KMS-11 (cell line): ENCODE measurements around the gene HPS4.

Source experiments
- H2AFZ ChIP-seq: fragments of 200-600 bp; sonication (generic); 2 replicates; pipeline ENCODE4 v1.6.1; 2016; ENCODE audit warnings: antibody characterized with exemption, mixed run types, low read depth
- H3K27ac ChIP-seq: fragments of 200-600 bp; sonication (generic); 2 replicates; pipeline ENCODE4 v1.6.1; 2016; ENCODE audit warnings: mild to moderate bottlenecking, mixed run types
- H3K27me3 ChIP-seq: fragments of 200-600 bp; sonication (generic); 2 replicates; pipeline ENCODE4 v1.6.1; 2017; ENCODE audit warnings: mild to moderate bottlenecking, low read depth, mixed run types, moderate library complexity; ENCODE audit not compliant: insufficient read depth
- H3K36me3 ChIP-seq: fragments of 200-600 bp; sonication (generic); 2 replicates; pipeline ENCODE4 v1.6.1; 2017; ENCODE audit warnings: mild to moderate bottlenecking, mixed run types; ENCODE audit not compliant: insufficient read depth
- H3K4me1 ChIP-seq: fragments of 200-600 bp; sonication (generic); 2 replicates; pipeline ENCODE4 v1.6.1; 2016; ENCODE audit warnings: mild to moderate bottlenecking, low read depth, mixed run types; ENCODE audit not compliant: poor library complexity, severe bottlenecking
- H3K4me2 ChIP-seq: fragments of 200-600 bp; sonication (generic); 2 replicates; pipeline ENCODE4 v1.7.0; 2016; ENCODE audit warnings: mild to moderate bottlenecking, mixed run types
- H3K4me3 ChIP-seq: fragments of 200-600 bp; sonication (generic); IDR thresholded peaks from 2 replicates; pipeline ENCODE4 v1.6.1; 2017; ENCODE audit warnings: low read depth, low read length, mixed read lengths; ENCODE audit not compliant: insufficient read depth
- H3K79me2 ChIP-seq: fragments of 200-600 bp; sonication (generic); 2 replicates; pipeline ENCODE4 v1.6.1; 2016; ENCODE audit warnings: low read depth, mixed run types; ENCODE audit not compliant: insufficient read depth
- H3K9ac ChIP-seq: fragments of 200-600 bp; sonication (generic); 2 replicates; pipeline ENCODE4 v1.6.1; 2016; ENCODE audit warnings: mild to moderate bottlenecking, mixed run types
- H4K20me1 ChIP-seq: fragments of 200-600 bp; sonication (generic); 2 replicates; pipeline ENCODE4 v1.6.1; 2016; ENCODE audit warnings: mild to moderate bottlenecking, mixed run types; ENCODE audit not compliant: insufficient read depth
- CTCF ChIP-seq: fragments of 200-600 bp; sonication (generic); conservative IDR thresholded peaks from 2 replicates; pipeline ENCODE4 v1.6.1; 2017; ENCODE audit warnings: low read depth, mild to moderate bottlenecking, antibody characterized with exemption, low read length, moderate library complexity, mixed read lengths

The HPS4 gene

GRCh38 chr22:26522012-26522411, 38.4 kb upstream of the HPS4 start:
- H4K20me1 ChIP-seq = no peaks in the 10 kb centered on the region
- no peak overlapping the region for H3K4me2 ChIP-seq
- H3K9ac ChIP-seq = no peak overlapping the region
- no peak overlapping the region for H3K4me3 ChIP-seq
- no peak overlapping the region for H2AFZ ChIP-seq
- TF ChIP-seq CTCF = no peak
- H3K36me3 ChIP-seq = peaks cover 6% of the 10 kb centered on the region; the same call in 1 of the 2 replicates
- H3K27me3 ChIP-seq = no peaks in the 10 kb centered on the region
- H3K27ac ChIP-seq = no peak overlapping the region
- H3K79me2 ChIP-seq = no peaks in the 10 kb centered on the region
- H3K4me1 ChIP-seq = peaks cover 9% of the 10 kb centered on the region

- Histone ChIP-seq H3K9ac (no peak overlapping the region), H3K4me3 (no peak overlapping the region), H4K20me1 (no peaks in the 10 kb centered on the region), H2AFZ (no peak overlapping the region), H3K4me2 (no peak overlapping the region), H3K36me3 (no peaks in the 10 kb centered on the region), H3K27ac (no peak overlapping the region), H3K79me2 (peaks cover 10% of the 10 kb centered on the region; the same call in 1 of the 2 replicates), H3K4me1 (peaks cover 46% of the 10 kb centered on the region), H3K27me3 (no peaks in the 10 kb centered on the region)
- TF ChIP-seq CTCF = no peak
Observed at GRCh38 chr22:26517429-26517828, 33.8 kb upstream of the HPS4 start.

- Histone ChIP-seq H2AFZ (no peak overlapping the region), H3K4me1 (peaks cover 46% of the 10 kb centered on the region), H3K27me3 (no peaks in the 10 kb centered on the region), H4K20me1 (no peaks in the 10 kb centered on the region), H3K4me2 (no peak overlapping the region; the same call in 1 of the 2 replicates), H3K79me2 (peaks cover 18% of the 10 kb centered on the region), H3K4me3 (no peak overlapping the region), H3K9ac (no peak overlapping the region), H3K36me3 (no peaks in the 10 kb centered on the region), H3K27ac (no peak overlapping the region; the same call in 1 of the 2 replicates)
- TF ChIP-seq CTCF = no peak
Observed at GRCh38 chr22:26516503-26516902, 32.9 kb upstream of the HPS4 start.

GRCh38 chr22:26515931-26516330, 32.3 kb upstream of the HPS4 start:
- Histone ChIP-seq H3K4me2 (no peak overlapping the region; the same call in 1 of the 2 replicates), H3K36me3 (no peaks in the 10 kb centered on the region), H2AFZ (no peak overlapping the region), H3K9ac (no peak overlapping the region), H3K4me1 (peaks cover 48% of the 10 kb centered on the region), H4K20me1 (no peaks in the 10 kb centered on the region), H3K79me2 (peaks cover 24% of the 10 kb centered on the region), H3K27ac (no peak overlapping the region; the same call in 1 of the 2 replicates), H3K4me3 (no peak overlapping the region), H3K27me3 (no peaks in the 10 kb centered on the region)
- TF ChIP-seq CTCF = no peak
